ELR (cell line): ENCODE data around the gene PCK2.

Source experiments
- DNase-seq: peaks from one replicate; pipeline ENCODE4 v3.0.0-alpha.2; 2015; ENCODE audit warnings: low read depth

Gene PCK2

DNA sequence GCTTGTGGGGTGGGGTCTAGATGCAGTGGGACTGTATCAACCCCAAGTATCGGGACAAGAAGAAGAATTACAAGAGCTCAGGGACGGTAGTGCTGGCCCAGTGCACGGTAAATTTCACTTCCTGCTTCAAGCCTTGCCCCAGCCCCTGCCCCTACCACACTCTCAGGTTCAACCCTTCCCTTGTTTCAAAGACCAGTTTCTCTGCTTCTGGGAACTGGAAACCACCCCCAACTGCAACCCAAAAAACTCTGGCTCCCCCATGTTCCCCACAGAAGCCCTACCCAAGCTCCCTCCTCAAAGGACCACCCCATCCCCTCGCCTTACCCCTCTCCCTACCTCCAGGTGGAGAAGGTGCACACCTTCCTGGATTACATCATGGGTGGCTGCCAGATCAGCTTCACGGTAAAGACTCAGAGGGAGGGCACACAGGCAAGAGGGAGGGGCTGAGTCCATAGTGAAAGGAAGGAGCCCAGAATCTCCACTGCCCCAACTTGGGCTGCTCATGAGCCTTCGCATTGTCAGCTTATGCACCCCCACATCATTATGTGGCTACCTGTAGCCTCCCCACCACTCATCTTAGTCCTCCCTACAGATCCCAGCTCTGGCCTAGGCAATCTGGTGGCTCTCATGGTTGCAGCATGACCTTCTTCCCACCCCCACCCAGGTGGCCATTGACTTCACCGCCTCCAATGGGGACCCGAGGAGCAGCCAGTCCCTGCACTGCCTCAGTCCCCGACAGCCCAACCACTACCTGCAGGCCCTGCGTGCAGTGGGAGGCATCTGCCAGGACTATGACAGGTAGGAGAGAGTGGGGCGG, 18.4 kb upstream of the PCK2 start:
- DNase-seq, result no peak

DNA sequence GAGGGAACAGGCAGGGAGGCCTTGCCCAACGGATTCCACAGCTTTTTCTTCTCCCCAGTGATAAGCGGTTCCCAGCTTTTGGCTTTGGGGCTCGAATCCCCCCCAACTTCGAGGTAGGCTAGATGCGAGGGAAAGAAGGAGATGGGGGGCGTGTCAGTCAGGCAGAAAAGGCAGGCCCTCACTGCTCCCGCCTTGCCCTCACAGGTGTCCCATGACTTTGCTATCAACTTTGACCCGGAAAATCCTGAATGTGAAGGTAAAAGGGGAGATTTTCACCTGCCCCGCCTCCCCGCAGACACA, 17.9 kb upstream of the PCK2 start:
- no peak for DNase-seq

DNA sequence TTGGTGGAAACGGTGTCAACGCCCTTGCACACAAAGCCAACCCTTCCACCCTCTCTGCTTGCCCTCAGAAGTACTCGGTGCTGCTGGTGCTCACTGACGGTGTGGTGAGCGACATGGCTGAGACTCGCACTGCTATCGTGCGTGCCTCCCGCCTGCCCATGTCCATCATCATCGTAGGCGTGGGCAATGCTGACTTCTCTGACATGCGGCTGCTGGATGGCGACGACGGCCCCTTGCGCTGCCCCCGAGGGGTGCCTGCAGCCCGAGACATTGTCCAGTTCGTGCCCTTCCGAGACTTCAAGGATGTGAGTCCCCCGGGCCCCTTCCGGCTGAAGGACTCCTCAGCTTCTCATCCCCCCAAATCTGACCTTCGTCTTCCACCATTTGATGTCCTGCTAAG, 17.0 kb upstream of the PCK2 start:
- no peak for DNase-seq

DNA sequence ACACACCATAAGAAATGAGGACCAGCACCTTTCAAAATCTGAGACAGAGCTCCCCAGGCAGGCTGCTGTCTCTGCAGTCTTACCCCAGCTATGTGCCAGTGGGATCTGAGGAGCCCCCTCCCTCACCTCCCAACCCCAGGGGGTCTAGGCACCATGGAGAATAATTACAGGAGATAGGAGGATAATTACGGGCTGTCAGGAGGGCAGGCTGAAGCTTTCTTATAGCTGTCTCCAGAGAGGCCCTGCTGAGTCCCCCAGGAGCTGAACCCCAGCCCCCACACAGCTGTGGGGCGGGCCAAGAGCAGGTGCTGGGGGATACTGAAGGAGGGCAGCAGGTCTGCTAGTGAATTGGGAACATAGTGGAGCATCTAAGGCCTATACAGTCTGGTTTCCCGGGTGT, 16.0 kb upstream of the PCK2 start:
- no peak for DNase-seq

DNA sequence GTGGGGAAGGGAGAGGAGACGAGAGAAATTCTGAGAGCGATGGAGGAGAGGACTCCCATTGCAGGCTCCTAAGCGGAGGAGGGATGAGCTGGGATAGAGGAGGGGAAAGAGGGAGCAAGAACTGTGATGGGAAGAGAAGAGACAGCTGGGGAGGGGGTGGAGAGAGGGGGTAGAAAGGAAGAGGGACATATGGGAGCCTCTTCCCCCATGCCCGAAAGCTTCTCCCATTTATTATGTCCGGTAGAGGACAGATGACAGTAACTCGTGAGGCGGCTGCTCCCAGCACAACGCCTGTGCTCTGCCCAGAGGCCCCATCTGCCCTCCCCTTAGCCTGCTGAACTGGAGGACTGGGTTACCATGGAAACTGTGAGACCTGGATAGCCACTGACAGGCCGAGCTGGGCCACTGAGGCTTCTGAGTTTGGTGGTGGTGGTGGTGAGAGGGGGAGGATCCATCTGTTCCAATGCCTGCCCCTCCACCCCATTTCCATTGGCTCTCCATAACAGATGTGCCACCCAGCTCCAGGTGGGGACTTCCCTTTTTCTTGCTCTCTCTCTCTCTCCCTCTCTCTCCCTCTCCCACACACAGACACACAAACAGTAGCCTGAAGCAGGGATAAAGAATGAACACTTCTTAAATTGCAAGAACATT, 14.5 kb upstream of the PCK2 start:
- DNase-seq, result no peak

DNA sequence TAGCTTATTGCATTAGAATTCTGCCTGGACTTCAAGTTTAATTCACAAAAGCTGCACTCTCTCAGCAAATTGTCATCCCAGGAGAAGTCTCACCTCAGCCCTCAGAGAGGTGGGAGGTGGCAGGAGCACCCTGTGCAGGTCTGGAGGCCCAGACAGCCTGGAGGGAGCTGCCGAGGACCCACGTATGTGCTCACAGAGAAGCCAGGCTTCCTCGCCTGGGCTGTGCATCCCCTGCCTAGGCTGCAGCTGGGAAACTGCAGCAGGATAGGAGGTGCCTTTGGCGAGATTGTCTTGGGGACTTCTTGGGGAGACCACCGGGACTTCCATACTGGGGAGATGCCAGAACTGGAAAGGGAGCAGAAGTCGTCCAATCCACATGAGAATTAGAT, 14.0 kb upstream of the PCK2 start:
- no peak for DNase-seq

DNA sequence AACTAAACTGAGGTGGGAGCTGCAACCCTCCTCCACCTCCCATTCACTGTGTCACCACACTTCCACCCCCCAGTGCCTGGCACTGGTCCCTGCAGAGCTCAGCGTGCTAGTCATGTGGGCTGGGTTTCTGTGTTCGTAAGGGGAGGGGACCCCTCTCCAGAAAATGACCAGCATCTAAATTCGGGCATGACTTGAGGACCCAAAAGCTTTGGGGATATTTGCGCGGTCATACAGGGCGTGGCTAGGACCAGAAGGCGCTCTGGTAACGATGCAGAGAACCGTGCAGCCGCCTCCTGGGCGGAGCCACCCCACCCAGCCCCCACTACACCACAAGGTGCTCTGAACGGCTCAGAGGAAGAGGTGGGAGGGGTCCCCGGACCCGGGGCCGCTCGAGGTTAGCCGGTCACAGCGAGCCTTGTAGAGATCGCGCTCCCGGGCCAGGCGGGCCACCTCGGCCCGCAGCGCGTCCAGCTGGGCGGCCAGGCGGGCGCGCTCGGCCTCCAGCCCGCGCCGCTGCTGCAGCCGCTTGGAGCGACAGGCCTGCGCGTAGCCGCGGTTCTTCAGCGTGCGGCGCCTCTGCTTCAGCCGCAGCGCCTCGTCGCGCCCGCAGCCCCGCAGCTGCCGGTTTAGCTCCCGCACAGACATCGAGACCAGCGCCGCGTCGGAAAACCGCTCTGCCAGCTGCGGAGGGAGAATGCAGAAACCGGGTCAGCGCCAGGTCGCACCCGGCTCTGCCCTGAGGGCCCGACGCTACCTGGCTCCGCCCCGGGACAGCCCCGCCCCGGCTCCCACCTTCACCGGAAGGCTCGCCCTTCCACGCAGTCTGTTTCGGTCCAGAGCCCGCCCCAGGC, 13.0 kb upstream of the PCK2 start:
- peak; percentile 33 for DNase-seq

DNA sequence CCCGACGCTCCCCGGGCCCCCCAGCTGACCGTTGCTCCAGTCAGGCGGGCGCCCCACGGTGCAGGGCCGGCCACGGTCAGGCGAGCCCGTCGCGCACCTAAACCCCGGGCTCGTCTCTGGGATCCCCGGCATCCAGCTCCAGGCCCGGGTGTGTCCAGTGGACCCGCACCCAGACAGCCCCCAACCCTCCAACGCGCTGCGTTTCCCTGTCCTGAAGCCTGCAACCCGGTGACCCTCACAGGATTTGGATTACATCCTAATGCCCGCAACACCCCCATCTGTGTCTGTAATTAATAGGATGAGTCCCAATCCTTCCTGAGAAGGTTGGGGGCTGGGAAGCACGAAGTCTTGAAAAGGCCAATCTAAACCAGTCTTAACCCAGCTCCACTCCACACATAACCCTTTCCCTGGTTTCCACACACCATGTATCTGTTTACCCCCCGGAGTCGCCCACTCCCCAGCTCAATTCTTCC, 12.3 kb upstream of the PCK2 start:
- no peak for DNase-seq

DNA sequence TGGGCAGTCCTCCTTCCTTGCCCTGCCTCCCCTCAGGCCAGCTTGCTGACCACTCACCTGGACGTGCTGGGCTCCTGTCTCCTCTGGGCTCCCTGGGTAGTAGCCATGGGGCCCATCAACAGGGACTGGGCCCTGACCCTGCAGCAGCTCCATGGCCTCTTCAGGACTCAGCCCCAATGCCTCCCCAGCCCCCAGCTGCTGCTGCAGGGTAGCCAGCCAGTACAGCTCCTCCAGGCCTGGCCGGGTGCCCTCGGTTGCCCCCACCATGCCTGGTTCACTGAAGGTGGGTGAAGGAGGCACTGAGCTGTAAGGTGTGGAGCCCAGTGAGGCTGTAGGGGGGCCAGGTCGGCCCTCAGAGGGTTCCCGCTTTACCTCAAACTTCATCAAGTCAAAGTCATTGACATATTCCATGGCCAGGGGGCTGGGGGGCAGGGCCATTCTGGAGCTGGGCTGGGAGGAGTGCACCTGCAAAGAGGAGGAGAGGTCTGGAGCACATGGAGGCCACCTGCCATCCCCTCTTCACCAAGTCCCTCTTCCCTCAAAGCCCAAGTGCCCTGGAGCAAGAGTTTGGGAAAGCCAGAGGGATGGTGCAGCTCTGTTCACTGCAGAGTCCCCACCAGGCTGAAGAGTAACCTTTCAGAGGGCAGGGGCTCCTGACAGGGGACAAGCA, 11.6 kb upstream of the PCK2 start:
- DNase-seq, result no peak

DNA sequence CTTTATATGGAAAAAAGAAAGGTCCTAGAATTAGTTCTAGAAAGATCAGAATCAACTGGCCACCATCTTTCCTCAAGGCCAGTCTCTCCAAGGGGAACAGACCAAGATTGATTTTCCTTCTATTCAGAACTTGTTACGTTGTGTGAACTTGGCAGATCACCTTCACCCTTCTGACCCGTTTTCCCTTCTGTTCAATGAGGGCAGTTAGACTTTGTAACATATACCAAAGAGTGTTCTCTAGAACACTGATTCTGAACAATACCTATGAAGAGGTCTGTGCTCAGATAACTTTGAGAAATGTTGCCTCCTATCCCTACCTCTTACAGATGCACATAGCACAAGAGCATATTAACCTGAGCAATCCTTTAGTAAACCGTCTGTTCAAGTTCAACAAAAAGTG, 10.6 kb upstream of the PCK2 start:
- DNase-seq, result no peak

DNA sequence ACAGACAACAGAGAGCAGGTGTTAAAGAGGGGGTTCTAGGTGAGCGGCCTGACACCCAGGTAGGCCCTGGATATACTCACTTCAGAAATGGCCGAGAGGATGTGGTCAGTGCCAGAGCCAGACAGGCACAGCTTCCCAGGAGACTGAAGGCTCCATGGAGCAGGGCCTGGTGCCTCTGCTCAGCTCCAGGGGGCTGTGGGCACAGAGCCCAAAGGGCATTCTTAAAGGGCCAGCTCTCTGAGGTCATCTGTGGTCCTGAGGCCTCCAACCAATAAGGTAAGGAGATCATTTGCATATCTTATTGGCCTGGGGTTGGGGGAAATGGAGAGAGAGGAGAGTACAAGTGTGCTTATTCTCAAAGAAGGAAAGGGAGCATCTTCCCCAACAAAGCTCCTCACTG, 9.7 kb upstream of the PCK2 start:
- DNase-seq, result no peak

DNA sequence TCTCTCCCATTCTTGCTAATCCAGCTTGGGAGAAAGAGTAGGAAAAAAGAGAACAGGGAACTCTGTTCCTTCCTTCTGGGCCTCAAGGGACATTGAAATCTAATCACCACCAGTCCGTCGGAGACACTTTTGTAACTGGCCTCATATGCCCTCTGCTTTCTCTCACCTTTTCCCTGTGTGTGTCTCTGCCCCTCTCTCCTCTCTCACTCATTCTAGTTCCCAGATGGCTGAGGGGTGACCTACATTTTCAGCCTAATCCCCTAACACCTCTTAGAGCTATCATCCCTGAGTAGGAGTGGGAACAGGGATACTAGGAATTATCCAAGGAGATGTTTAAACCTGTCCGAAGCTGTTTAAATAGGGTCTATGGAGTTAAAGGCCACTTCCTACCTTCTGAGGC, 8.9 kb upstream of the PCK2 start:
- DNase-seq, result no peak

DNA sequence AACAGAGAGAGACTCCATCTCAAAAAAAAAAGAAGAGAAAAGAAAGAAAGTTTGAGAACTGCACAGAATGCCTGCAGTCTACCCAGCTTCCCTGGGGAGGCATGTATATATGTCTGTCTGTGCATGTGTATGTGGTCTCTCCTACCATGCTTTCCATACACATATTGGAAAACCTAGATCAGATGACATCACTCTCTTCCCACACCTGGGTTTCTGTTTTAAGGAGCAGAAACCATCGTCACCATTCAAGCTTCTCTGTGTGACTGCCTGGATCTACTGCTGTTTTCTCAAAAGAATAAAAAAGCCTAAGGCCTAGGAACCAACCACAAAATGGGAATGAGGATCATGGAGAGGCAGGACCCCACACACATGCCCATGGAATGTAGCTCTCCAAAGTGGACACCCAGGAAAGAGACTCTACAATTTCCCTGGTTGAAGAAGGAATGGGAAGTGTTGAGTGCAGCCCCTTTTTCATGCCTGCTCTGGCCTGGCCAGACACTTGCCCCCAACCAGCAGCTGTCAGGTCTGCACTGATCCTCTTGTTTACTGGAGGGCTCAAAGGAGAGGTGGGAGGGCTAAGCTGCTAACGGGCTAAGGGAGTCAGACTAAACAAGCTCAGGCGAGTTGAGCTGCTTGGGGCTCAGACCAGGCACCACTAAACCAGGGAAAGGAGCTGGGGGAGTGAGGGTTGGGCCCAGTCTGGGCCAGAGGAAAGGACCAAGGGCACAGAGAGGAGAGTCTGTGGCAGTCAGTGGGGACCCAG, 7.7 kb upstream of the PCK2 start:
- no peak for DNase-seq

DNA sequence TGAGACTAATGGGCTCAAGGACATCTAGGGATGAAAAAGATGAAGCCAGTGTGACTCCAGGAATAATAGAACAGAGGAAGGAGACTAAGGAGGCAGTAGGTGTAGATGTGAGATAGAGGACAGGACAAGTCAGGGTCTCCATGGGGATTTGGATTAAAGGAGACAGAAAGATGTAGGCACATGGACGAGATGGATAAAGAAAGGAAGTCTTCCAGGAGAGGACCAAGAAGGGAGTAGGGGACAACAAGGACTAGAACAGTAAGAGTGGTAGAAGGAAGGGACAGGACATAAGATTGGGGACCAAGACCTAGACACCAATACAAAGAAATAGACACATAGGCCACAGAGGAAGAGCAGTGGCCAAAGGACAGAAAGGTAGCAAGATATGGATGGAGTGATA, 7.1 kb upstream of the PCK2 start:
- no peak for DNase-seq

DNA sequence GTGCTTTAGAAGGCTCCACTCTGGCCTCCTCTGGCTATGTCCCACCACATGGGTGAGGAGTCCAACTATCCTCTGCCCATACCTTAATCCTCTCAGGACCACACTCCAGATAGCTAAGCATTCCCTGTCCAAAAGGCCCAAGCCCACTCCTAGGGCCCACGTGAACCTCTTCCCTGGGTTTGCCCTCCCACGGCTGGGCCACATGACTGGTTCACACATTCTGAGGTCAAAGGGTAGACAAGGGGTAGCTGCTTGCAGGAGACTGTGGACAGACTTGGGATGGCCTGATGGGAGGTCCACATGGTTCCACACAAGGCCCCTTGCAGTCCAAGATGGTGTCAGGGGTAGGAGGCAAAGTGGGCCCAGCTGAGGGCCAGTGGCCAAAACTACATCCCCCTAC, 6.0 kb upstream of the PCK2 start:
- no peak for DNase-seq

DNA sequence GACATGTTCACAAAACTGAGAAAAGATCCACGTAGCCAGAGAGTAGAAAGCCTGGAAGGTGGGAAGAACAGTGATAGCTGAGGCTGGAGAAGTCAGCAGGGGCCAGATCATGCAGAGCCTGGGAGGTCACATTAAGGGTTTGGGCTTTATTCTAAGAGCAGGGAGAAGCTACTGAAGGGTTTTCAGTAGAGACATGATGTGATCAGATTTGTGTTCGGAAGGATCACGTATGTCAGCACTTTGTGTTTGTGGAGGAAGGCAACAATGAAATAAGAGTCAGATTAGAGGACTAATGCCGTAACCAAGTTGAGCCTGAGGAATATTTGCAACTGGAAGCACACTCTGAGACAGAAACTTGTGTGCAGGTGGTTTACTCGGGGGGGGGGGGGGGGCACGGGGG, 4.2 kb upstream of the PCK2 start:
- no peak for DNase-seq

DNA sequence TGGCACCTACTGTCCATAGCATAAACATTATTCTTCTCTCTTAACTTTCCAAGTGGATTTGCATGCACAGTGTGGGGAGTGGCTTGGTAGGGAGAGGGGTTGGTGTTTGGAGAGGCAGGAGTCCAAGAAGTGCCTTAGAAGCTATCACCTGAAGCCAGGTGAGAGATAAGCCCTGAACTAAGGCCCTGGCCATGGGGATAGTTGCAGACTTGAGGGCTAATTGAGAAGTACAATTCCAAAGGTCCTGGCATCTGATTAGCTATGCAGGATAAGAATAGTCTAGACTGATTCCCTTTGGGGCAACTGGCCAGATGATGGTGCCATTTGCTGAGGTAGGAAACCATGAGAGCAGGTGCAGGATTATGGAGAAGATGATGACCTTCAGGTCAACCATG, 2.0 kb upstream of the PCK2 start:
- DNase-seq, result no peak

DNA sequence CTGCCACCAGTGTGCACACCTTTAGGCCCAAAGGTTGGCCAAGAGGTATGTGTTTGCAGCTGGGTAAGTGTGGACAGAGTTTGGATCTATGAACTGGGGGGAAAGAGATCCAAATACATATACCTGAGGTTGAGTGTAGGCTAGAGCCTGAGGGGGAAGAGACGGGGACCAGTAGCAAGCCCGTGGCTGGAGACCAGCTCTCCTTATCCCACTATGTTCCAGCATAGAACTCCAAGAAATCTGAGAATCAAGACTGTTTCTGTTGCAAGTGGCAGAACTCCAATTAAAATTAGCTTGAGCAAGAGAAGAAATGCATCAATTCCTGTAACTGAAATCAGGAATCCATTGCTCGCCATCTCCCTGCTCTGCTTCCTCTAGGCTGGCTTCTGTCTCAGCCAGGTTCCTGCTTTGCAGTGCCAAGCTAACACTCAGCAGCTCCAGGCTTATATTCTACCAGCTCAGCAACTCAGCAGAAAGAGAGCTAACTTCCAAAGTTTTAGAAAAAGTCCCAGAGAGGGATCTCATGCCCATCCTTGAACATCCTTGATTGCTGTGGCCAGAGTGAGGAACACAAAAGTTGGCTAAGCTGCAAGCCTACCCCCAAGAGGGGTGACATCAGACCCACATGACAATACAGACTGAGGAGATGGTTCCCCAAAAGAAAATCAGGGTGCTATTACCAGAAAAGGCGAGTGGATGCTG, 1.5 kb upstream of the PCK2 start:
- no peak for DNase-seq

DNA sequence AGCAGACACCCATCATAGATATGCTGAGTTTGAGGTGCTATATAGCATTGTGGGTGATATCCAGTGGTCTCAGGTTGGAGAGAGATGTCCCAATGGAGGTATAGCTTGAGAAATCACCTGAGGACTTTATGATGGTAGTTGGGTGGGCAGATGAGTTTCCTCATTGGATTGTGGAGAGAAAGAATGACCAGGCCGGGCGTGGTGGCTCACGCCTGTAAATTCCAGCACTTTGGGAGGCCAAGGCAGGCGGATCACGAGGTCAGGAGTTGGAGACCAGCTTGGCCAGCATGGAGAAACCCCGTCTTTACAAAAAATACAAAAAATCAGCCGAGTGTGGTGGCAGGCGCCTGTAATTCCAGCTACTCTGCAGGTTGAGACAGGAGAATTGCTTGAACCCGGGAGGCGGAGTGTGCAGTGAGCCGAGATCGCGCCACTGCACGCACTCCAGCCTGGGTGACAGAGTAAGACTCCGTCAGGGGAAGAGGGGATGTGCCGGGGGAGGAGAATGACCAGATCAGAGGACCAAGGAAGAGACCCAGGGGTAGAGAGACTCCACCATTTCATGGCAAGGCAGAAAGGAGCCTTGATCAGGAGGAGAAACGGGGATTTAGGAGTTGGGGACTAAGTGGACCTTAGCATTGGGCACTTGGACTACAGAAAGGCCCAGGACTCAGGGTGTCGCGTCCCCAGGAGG, 757 bp upstream of the PCK2 start:
- DNase-seq, result no peak

DNA sequence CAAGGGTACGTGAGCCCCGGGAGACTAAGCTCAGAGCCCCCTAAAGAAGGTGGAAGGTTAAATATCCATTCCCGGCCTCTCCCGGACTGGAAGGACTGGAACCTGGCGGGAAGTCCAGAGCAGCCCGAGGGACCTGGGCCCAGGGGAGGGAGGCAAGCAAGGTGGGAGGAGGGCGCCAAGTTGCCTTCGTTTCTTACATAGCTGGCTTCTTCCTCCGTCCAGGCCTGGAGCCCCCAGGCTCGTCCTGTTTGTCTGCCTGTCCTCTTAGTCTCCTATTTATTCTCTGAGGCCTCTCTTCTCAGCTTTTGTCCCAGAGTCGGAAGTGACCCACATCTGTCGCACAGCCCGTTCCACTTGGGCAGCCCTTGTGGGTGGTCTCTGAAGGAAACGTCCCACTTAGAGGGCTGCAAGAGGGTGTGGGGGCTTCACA, 745 bp downstream of the PCK2 start:
- peak; percentile 23 for DNase-seq
